SK-N-DZ (cell line): ENCODE results near the gene SRSF10.

Source experiments
- DNase-seq: peaks from one replicate; pipeline ENCODE4 v3.0.0-alpha.2; 2015; ENCODE audit warnings: low spot score
- small RNA-seq, 2 experiments: library from RNA; depleted of rRNA; stranded (forward); fragments of <200 nt; gene quantifications; one replicate each; pipeline ENCODE3, GENCODE V24; 2014

The SRSF10 gene

DNA sequence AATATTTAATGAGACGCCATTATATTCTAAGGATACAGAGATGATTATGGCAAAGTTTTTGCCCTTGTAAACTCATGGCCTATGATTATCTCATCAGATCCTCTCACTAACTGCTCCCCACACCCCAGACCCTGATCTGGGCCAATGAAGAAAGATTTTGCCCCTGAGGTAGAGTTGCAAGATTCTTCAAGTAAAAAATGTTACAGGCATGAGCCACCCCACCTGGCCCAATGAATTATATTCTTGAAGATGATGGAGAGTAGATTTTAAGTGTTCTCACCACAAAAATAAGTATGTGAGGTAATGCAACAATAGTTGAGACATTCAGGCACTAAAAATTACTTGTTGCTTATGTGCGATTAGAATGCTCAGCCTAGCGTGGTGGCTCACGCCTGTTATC is 65.2 kb downstream of the SRSF10 start:
- no peak for DNase-seq

Small RNA genes within 50 kb of the gene (small RNA-seq; reads per million reads assigned to genes)
- 0 reads per million in 2 experiments for gene MIR378F
